IMR-90 (cell line): ENCODE measurements around the gene ZNF503.

Experiments used
- CEBPB ChIP-seq: IDR thresholded peaks from 2 replicates; pipeline ENCODE4 v1.6.1; 2012; ENCODE audit warnings: low read depth, low read length, improper control_type of control experiment
- CTCF ChIP-seq: conservative IDR thresholded peaks from 2 replicates; pipeline ENCODE4 v1.5.1; 2012; ENCODE audit warnings: mild to moderate bottlenecking, low read depth, low read length, improper control_type of control experiment
- ELK1 ChIP-seq: fragments of 150-350 bp; IDR thresholded peaks from 2 replicates; pipeline ENCODE4 v1.6.1; 2016; ENCODE audit warnings: low read depth, mild to moderate bottlenecking, low read length, moderate library complexity, borderline replicate concordance
- FOS ChIP-seq: fragments of 150-350 bp; IDR thresholded peaks from 2 replicates; pipeline ENCODE4 v1.6.1; 2016; ENCODE audit warnings: low read depth, low read length
- NFE2L2 ChIP-seq: fragments of 150-350 bp; IDR thresholded peaks from 2 replicates; pipeline ENCODE4 v1.6.1; 2016; ENCODE audit warnings: low read depth, mild to moderate bottlenecking, low read length
- POLR2A ChIP-seq: IDR thresholded peaks from 2 replicates; pipeline ENCODE4 v1.6.1; 2012; ENCODE audit warnings: mild to moderate bottlenecking, low read depth, low read length
- RAD21 ChIP-seq: IDR thresholded peaks from 2 replicates; pipeline ENCODE4 v1.6.1; 2012; ENCODE audit warnings: low read length, improper control_type of control experiment
- SMC3 ChIP-seq: fragments of 150-350 bp; IDR thresholded peaks from 2 replicates; pipeline ENCODE4 v1.6.1; 2016; ENCODE audit warnings: low read depth, mild to moderate bottlenecking, antibody characterized with exemption, low read length, moderate library complexity
- TF ChIP-seq, protein P1 (sequence below): fragments of 150-350 bp; IDR thresholded peaks from 2 replicates; pipeline ENCODE4 v1.6.1; 2017; ENCODE audit warnings: mild to moderate bottlenecking, antibody characterized with exemption, low read length, low read depth

- TF ChIP-seq CTCF (no peak), POLR2A (no peak), FOS (no peak), NFE2L2 (no peak), RAD21 (no peak), CEBPB (no peak), ELK1 (no peak), SMC3 (no peak)
- TF ChIP-seq, protein P1, sequence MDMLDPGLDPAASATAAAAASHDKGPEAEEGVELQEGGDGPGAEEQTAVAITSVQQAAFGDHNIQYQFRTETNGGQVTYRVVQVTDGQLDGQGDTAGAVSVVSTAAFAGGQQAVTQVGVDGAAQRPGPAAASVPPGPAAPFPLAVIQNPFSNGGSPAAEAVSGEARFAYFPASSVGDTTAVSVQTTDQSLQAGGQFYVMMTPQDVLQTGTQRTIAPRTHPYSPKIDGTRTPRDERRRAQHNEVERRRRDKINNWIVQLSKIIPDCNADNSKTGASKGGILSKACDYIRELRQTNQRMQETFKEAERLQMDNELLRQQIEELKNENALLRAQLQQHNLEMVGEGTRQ = no peak
These were observed 25.3 kb upstream of the ZNF503 start for GRCh38 chr10:75426880-75427279.
